NCI-H1417 (cell line): ENCODE data around the gene UNC5B.
"Not testable (repeated sequence)": the region's sequence is repeated elsewhere in the genome, so short reads cannot be mapped to it uniquely, and the experiment has no call there.

Source experiments
- DNase-seq, 3 experiments: peaks; one replicate each; lab custom pipeline; 2025; lab: John Stamatoyannopoulos, UW

The UNC5B gene

DNA sequence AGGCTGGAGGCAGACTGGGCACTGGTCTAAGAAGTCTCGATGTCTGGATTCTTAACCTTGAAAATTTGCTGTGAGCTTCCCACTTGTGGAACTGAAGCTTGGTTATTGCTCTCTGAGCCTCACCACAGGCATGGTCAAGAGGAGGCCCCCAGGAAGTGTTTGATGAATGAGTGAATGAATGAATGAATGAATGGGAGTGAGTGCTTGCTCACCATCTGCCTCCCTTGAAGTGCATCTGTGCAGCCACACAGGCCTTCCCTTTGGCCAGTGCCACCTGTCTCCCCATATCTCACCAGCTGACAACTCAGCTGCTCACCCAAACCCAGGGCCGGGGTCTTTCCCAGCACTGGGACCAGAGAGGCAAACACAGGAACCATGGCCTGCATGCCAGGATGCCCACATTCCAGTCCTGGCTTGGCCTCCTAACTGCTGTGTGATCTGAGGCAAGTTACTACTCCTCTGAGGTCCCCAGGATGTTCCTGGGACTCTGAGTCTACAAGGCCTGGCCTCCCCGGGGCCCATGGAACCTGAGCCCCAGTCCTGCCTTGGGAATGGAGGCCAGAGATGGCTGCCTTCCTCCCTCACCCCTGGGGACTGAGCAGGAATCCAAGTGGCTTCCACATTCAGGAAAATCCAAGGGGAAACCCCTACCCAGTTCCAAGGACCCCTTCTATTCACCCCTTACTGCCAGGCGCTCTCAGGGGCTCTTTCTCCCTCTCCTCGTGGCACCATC is 55.3 kb downstream of the UNC5B start:
- no peak for DNase-seq

- peak in 1 of 3 experiments; percentile 22 for DNase-seq
These were observed 55.9 kb downstream of the UNC5B start for GRCh38 chr10:71268247-71268691.

GRCh38 chr10:71268758-71269157 is 56.4 kb downstream of the UNC5B start:
- DNase-seq, result peak in 1 of 3 experiments; percentile 4

DNA sequence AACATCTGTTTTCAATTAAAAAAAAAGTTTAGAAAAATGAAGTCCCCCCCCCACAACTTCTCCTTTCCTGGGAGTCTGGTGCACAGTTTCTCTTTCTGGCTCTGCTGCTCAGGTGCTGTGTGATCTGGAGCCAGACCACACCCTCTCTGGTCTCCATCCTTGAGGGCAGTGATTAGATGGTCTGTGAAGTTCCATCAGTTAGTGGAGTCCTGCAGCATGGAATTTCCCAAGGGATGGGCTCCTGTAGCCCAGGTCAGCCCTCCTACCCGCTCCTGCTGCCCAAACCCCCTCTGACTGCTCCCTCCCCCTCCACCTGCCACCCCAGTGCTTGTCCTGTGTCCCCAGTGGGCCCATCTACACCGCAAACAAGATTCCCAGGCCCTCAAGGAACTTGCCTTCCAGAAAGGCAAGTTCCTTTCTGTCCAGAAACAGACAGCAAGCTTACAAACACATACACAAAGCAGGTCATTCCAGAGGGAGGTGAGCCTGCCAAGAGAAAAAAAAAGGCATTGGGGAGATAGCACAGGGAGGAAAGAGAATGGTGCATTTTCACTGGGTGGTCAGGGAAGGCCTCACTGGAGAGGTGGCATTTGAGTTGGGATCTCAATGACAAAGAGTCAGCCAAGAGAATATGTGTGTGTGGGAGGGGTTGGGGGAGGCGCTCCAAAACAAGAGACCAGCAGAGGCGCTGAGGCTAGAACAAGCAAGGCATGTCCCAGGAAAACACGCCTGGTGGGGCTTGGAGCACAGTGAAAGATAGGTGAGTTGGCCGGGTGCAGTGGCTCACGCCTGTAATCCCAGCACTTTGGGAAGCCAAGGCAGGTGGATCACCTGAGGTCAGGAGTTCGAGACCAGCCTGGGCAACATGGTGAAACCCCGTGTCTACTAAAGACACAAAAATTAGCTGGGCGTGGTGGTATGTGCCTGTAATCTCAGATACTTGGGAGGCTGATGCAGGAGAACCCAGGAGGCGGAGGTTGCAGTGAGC is 57.2 kb downstream of the UNC5B start:
- DNase-seq, result no peak

DNA sequence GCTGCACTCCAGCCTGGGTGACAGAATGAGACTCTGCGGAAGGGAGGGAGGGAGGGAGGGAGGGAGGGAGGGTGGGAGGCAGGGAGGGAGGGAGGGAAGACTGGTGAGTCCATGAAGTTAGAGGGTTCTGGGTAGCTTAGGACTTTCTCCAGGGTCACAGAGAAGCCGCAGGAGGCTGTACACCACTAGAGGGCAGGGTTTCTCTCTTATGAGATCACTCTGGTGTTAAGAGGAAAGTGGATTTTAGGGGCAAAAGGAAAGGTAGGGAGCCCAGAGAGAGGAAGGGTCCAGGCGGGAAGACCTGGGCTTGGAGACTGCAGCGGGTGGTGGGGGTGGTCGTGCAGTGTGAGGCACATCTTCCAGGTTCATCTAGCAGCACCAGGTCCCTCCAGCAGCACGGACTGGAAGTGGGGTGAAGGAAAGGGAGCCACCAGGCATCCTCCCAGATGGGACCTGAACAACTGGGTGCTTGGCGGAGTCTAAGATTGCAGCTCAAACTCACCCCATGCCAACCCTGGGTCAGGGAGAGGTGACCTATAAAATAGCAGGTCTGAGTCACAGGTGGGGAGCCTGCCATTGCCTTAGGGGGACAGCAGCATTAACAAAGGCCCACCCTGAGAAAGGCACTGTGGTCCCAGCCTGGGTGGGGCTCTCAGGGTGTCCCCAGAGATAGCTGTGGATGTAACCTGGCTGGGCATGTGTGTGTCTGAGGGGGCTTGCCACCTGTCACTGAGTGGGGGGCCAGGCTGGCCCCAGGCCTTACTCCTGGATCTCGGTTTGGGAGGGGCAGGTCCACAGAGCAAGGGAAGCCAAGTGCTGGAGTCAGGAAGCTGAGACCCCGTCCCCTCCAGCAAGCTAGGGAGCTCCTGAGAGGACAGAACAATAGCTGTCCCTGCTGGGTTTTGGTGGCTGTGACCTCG is 58.2 kb downstream of the UNC5B start:
- DNase-seq, result peak; percentile 27 to 65 (median 41)

- no peak for DNase-seq
These were observed 59.3 kb downstream of the UNC5B start for GRCh38 chr10:71271662-71272055.

DNA sequence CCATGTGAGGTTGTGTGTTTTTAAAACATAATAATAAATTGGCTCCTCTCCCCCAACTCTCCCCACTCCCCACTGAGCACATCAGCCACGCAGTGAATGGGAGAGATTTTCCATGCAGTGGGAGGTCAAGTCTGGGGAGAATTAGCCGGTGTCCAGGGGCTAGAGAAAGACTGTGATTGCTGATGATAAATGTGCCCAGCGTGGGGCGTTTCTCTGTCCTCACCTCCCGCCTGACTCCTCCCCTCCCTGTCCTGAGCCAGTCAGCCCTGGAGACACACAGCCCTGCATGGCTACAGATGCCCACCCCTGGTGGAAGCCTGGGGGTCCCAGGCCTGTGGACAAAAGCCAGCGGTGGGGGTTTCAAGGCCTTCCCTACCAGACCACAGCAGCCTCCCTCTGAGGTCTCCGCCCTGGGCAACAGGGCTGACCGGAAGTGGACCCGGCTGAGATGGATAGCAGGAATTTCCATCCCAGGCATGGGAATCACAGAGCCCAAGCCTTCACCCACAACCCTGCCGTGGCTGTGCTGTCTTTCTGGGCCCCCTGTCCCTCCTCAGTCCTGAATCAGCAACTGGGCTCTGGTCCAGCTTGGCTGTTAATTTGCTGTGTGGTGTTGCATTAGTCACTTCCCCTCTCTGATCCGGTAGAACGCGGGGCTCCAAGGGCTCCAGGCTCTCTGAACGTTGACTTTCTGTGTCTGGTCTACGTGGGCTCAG is 59.8 kb downstream of the UNC5B start:
- peak in 1 of 3 experiments; percentile 16 for DNase-seq

GRCh38 chr10:71272974-71273373 is 60.6 kb downstream of the UNC5B start:
- not testable (repeated sequence) for DNase-seq

- no peak for DNase-seq
These were observed 61.1 kb downstream of the UNC5B start for GRCh38 chr10:71273506-71273905.

DNA sequence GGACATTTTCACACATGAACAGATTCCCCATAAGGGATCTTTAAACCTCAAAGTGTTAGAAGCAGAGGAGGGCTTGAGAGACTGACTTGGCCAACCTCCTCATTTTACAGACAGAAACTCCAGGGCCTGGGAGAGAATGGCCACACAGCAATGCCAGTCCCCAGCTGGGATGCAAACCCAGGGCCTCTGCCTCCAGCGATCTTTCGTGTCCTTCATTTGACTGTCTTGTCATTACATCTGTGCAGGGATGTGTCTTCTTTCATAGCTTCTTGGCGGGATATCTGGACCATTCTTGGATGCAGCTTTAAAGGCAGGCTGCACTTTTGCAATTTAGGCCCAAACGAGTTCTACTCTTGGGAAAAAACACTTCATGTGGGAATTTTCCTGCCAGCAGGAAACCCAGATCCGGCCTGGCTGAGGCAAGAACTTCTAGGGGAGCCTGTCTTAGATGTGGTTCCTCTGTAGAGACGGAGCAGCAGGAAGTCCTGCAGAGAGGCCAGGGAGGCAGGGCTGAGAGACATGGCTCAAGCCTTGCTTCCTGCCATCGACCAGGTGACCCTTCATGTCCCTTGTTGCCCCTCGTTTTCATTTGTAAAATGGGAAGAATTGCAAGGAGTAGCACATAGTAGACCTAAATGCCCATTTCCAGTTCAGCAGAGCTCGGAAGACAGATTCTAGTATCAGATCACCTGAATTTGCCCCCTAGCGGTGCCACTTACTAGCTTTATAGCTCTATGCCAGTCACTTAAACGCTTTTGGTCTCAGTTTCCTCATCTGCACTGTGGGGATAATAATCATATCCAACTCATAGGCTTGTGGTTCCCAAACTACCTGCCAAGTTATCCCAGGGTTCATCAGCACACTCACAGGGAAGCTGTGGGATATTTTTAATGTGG is 62.8 kb downstream of the UNC5B start:
- DNase-seq, result no peak

- DNase-seq, result peak in 2 of 3 experiments; percentile 61 to 75
These were observed 64.5 kb downstream of the UNC5B start for GRCh38 chr10:71276873-71277272.

DNA sequence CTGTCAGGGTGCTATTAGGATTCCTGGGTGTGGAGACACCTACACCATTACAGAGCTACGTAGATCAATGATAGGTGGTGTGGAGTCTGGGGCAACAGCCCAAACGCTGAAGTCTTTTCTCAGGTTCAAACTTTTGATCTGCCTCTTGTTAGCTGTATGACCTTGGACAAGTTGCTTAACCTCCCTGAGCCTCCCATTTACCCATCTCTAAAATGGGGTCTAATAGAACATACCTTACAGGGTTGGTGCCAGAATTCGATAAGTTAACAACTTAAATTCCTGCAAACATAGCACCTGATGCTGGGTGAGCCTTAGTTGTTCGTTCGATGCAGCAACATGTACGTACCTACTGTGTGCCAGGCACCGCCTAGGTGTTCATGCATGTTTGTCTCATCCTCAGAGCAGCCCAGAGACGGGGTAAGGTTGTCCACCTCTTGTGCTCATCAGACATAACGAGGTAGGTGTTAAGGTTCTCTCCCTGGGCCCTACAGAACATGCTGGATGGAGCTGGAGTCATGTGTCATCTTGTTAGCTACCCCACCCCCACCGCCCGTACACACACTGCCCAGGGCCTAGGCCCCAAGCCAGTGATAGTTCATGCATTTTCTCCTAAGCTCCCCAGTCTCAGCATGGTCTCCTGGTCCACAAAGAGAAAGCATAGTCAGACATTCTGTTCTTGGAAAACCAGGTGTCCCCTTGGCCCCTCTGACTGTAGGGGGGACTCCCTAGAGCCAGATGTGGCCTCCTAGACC is 65.7 kb downstream of the UNC5B start:
- DNase-seq, result no peak

- DNase-seq, result peak in 1 of 3 experiments; percentile 23
These were observed 66.6 kb downstream of the UNC5B start for GRCh38 chr10:71278691-71279588.

- no peak for DNase-seq
These were observed 67.3 kb downstream of the UNC5B start for GRCh38 chr10:71279590-71280170.

GRCh38 chr10:71280216-71280615 is 67.8 kb downstream of the UNC5B start:
- DNase-seq, result no peak

GRCh38 chr10:71280825-71281224 is 68.5 kb downstream of the UNC5B start:
- no peak for DNase-seq

DNA sequence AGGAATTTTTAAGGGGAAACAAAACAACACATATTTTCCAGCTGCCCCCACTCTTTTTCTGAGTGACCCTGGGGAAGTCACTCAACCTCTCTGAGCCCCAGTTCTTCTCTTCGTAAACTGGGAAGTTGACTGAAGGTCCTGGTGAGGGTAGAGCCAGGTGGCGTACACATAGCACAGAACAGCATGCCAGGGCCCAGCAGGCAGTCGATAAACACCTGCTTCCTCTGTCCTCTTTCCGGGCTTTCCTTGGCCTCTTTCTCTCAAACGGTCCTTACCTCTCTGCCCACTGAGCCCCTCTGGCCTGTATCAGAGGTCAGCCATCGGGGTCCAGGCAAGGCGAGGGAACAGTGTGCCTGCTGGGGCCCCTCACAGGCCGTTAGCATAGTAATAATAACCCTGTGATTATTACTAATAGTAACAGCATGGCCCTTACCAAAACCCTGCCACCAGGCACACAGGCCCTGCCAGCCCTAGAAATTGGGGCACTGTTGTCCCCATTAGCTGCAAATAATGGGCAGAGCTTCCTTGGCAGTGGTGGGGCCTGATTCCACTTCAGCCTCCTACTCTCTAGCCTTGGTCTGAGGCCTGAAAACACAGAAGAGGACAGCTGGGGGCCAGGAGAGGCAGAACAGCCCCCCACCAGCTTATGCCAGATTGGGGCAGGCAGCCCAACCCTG is 69.4 kb downstream of the UNC5B start:
- DNase-seq, result peak in 2 of 3 experiments; percentile 5 to 32
